GM19328 (cell line): ENCODE data around the gene THOC5.

ENCODE experiments used
- ATAC-seq: cut with Tn5 transposase; IDR thresholded peaks from one replicate; pipeline ENCODE4 v1.9.1; 2021; ENCODE audit warnings: mild to moderate bottlenecking, moderate library complexity; ENCODE audit not compliant: unreplicated experiment

The THOC5 gene

DNA sequence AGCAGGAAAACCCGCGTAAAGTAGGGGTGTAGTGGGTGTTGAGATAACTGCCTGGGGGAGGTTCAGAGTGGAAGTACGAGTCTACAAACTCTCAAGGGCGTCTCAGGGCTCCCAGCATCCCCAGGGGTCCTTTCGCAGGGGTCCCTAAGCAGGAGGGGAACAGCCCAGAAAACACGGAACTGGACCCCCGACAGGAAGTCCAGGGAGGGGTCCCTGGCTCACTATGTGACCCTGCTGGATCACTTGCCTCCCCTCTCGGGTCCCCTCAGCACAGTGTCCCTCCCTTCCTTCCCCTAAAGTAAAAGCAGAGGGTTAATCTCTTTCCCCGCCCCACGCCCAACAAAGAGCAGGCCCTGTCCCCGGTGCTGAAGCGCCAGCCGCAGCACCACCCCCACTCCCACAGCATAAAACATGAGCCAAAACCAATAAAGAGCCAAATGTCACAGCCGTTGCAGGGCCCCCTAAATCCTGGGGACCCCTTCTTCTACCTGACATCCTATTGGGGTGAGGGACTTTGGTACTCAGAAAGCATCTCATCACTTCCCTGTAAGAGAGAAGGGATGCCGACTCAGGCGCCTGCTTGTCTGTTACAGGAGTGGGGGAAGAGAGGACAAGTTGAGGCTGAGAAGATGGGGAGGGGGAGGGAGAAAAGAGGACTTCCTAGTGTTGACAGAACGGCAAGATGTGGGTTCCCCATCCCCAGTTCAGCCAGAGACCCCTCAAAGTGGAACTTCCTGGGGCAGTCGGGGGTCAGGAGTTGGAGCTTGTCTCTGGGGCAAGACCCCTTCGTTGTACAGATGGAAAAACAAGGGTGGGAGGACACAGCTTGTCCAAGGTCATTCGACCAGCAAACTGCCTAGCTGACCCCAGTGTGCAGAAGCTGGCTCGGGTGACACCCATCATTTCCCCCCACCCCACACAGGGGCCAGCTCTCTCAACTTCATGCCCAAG is 75.0 kb downstream of the THOC5 start:
- no peak for ATAC-seq

DNA sequence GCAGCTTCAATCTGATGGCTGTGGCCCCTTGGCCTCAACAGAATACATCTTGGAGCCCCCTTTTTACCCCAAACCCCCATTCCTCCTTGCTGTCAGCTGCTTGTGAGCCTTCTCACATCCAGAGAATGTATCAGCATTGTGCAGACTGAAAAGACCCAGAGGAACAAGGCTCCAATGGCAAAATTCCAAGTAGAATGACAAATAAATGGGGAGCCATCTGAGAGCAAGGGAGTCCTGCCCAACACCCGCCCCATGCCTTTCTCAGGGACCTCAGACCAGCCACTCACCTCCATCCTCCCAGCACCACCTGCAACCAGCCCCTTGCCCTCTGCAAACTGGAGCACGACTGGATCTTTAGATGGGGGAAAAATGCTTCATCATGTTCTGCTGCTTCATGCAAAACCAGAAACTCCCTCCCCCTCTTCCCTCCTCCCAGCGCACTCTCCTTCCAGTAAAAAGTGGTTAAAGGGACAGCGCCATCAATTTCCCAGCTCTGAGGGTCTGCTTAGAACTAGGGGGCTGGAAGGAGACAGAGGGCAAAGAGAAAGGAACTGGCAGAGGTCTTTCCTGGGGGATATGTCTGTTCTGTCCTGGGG is 75.7 kb downstream of the THOC5 start:
- no peak for ATAC-seq

DNA sequence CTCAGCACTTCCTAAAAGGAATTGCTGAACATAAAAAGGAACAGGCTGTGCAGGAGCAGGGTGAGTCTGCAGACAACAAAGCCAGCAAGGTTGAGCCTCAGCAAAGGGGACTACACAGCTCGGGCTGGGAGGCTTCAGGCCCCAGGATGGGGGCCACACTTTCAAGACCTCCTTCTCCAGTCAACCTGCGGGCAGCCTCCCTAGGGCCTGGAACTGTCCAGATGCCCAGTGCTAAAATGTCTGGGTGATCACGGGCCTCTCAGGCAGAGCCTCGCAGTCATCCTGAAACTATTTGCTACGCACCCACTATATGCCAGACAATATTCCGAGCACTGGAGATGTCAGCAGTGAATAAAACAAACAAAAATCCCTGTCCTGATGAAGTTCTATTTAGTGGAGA is 77.4 kb downstream of the THOC5 start:
- ATAC-seq: no peak

DNA sequence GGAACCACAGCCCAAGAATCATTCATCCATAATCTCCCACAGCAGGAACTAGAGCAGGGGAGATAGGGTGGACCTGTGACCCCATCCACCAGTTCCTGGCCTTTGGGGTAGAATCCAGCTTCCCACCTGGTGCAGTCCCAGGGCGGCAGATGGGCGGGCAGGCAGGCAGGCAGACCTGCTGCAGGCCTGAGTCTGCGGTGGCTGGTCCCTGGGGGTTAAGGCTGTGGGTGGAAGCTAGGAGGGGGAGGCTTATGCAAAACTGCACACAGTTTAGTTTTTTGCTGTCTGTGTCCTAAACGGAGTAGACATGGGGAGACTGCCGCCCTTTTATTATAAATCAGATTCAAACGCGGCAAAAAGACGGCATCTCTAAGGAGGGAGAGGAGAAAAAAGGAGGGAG is 78.0 kb downstream of the THOC5 start:
- ATAC-seq: no peak

DNA sequence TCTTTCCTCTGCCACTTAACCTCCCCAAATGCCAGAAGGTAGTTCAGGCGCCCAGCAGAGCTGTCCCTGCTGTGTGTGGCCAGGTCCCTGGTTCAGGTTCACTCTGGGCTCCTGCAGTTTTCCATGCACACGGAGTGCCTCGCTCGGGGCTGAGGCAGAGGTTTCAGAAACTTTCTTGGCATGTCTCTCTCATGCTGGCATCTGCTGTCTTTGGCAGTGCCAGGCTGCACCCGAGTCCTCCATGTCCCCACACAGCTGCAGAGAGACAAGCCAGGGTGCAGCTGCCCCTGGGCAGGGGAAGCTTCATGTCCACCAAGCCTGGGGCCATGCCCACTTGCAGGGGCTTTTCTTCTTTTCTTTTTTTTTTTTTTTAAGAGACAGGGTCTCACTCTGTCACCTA is 80.6 kb downstream of the THOC5 start:
- no peak for ATAC-seq

DNA sequence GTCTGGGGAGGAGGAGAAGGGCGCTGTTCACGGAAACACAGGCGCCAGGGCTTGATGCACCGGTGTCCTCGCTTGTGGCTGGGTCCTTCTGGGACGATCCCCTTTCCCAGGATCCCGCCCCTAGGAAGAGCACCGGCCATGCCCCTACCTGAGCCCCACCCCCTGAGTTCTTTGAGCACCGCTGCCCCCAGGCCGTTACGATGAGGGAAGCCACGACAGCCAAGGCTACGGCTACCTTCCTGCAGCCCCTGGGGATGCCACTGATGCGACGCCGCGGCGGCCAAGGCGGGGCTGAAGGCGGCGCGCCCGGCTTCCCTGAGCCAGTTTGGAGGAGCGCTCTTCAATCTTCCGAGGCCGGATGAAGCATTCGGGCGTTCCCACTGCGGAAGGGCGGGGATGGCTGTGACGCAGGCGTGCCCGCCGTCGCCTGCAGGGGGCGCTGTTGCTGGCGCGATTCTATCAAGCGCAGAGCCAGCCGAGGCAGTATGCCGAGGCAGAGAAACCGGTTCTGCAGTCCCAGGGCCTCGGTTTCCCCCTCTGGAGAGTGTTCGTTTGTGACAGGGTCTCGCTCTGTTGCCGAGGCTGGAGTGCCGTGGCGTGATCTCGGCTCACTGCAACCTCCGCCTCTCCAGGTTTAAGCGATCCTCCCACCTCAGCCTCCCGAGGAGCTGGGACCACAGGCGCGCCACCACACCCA is 83.2 kb downstream of the THOC5 start:
- ATAC-seq: no peak

DNA sequence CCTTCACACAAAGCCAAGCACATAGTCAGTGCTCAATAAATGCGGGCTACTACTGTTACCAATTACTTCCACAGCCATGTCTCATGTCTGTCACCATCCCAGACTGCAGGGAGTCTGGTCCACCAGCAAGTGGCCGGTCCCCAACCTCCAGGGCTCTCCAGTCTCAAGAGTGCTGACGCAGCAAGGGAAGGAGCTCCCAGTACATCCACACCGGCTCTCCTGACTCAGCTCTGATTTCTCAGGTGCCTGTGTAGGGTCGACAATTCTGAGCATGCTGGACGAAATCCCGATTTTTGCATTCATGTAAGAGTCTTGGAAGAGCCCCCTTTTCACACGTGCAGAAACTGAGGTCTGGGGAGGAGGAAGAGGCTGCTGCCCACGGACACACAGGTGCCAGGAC is 83.8 kb downstream of the THOC5 start:
- ATAC-seq: no peak

- no peak for ATAC-seq
Measured at GRCh38 chr22:29464581-29464980, 89.0 kb downstream of the THOC5 start.

DNA sequence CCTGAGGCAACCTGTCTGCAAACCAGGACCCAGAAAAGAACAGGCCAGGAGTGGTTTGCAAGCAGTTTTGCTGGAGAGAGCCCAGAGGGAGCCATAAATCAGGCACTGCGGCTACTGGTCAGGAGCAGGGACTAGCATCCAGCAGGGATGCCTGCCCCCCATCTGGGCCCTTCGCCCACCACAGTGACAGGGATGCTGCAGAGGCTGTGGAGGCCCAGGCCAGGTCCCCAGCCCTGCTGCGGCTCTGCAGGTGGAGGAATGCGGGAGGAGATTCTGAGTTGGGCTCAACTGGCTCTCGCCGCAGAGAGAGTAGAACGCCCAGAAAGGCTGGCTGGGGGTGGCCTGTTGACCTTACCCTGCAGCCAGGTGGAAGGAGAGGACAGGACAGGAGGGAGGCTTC is 89.9 kb downstream of the THOC5 start:
- ATAC-seq: no peak

DNA sequence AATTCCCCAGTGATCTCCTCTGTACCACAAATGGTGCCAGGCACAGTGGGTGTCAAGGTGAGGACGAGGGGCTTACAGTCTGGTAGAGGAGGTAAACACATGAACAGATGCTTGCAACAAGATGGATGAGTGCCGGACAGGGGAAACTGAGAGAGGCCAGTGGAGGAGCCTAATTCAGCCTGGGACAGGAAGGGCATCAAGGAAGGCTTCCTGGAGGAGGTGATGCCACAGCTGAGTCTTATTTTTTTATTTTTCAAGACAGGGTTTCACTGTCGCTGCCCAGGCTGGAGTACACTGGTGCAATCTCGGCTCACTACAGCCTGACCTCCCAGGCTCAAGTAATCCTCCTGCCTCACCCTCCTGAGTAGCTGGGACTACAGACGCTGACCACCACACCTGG is 92.3 kb downstream of the THOC5 start:
- no peak for ATAC-seq

GRCh38 chr22:29459773-29460172 is 93.8 kb downstream of the THOC5 start:
- ATAC-seq: no peak

DNA sequence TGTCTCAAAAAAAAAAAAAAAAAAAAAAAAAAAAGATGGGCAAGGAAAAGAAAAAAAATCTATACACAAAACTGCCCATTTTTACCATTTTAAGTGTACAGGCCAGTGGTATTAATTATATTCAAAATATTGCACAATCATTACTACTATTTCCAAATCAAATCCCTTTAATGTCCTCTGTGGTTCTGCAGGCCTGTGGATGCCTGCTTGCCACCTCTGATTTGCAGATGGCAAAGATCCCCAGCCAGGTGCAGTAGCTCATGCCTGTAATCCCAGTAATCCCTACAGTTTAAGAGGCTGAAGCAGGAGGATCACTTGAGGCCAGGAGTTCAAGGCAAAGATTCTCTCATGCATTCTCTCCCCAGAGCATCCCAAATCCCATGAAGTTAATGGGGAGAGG is 95.0 kb downstream of the THOC5 start:
- no peak for ATAC-seq

GRCh38 chr22:29457730-29458129 is 95.8 kb downstream of the THOC5 start:
- ATAC-seq: no peak

DNA sequence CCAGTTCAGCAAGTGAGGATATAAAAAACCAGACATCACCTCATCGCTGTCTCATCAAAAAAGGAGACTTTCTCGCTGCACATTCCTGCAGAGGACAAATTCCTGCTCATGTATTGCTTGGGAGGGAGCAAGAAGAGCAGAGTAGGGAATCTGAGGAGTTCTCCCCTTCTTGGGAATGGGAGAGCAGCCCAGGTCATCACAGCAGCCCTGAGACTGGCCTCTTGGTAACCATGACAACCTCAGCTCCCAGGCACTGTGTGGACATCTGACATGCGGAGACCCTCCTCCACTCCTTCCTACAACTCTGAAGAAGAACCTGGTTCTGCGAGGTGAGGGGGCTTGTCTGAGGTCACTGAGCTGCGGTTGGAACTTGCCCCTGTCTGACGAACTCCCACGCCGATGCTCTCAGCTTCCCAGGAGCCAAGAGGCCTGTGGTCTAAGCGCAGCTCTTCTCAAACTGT is 97.3 kb downstream of the THOC5 start:
- ATAC-seq: no peak
